ENCODE measurements around the gene SLC5A10. TPM values are rescaled to one million over a fixed set of nuclear protein-coding genes. Genes with fewer than 3 reads are reported as not detected.

SLC5A10 gene
- polyA plus RNA-seq, 1 donor from 2014 or later, result not detected

DNA sequence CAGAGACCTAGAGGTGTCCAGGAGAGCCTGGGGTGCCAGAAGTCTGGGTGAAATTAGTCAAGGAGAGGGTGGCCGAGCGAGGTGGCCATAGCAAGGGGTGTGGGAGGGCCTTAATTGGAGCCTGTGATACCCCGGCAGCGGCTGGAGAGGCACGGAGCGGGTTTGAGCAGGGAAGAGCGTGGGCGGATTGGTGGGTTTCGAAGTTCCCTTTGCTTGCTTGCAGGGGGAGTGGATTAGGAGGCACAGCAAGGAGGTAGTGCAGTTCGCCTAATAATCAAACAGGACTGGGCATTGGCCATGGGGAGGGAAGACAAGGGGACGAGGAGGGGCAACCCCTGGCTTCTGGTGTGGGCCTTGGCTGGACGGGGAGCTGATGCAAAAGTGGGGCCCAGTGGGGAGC lies 58.0 kb downstream of the SLC5A10 start:
- Histone ChIP-seq H3K27me3 (ENCODE audit: insufficient read depth, low read depth, low read length) (peaks cover 3% of the 10 kb centered on the region), H3K27ac (ENCODE audit: low read length) (no peak overlapping the region), H3K79me2 (replicated peaks; ENCODE audit: insufficient read depth, low read length) (no peaks in the 10 kb centered on the region), H4K20me1 (ENCODE audit: insufficient read depth) (no peaks in the 10 kb centered on the region), H3K9me3 (ENCODE audit: low read length) (peaks cover 6% of the 10 kb centered on the region), H3K4me2 (ENCODE audit: low read length) (no peak overlapping the region), H3K9me2 (ENCODE audit: insufficient read depth, low read length) (no peaks in the 10 kb centered on the region), H3K9ac (ENCODE audit: low read length) (no peak overlapping the region), H2AFZ (ENCODE audit: low read depth, low read length) (no peak overlapping the region), H3K36me3 (ENCODE audit: insufficient read depth, low read length) (no peaks in the 10 kb centered on the region), H3K4me3 (ENCODE audit: low read length) (no peak overlapping the region), H3F3A (ENCODE audit: insufficient read depth, low read length, poor library complexity, severe bottlenecking) (no peaks in the 10 kb centered on the region)
- TF ChIP-seq, protein P1, sequence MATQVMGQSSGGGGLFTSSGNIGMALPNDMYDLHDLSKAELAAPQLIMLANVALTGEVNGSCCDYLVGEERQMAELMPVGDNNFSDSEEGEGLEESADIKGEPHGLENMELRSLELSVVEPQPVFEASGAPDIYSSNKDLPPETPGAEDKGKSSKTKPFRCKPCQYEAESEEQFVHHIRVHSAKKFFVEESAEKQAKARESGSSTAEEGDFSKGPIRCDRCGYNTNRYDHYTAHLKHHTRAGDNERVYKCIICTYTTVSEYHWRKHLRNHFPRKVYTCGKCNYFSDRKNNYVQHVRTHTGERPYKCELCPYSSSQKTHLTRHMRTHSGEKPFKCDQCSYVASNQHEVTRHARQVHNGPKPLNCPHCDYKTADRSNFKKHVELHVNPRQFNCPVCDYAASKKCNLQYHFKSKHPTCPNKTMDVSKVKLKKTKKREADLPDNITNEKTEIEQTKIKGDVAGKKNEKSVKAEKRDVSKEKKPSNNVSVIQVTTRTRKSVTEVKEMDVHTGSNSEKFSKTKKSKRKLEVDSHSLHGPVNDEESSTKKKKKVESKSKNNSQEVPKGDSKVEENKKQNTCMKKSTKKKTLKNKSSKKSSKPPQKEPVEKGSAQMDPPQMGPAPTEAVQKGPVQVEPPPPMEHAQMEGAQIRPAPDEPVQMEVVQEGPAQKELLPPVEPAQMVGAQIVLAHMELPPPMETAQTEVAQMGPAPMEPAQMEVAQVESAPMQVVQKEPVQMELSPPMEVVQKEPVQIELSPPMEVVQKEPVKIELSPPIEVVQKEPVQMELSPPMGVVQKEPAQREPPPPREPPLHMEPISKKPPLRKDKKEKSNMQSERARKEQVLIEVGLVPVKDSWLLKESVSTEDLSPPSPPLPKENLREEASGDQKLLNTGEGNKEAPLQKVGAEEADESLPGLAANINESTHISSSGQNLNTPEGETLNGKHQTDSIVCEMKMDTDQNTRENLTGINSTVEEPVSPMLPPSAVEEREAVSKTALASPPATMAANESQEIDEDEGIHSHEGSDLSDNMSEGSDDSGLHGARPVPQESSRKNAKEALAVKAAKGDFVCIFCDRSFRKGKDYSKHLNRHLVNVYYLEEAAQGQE (IDR thresholded peaks at IDR 0.05; ENCODE audit: borderline replicate concordance), result no peak
- TF ChIP-seq, protein P2, sequence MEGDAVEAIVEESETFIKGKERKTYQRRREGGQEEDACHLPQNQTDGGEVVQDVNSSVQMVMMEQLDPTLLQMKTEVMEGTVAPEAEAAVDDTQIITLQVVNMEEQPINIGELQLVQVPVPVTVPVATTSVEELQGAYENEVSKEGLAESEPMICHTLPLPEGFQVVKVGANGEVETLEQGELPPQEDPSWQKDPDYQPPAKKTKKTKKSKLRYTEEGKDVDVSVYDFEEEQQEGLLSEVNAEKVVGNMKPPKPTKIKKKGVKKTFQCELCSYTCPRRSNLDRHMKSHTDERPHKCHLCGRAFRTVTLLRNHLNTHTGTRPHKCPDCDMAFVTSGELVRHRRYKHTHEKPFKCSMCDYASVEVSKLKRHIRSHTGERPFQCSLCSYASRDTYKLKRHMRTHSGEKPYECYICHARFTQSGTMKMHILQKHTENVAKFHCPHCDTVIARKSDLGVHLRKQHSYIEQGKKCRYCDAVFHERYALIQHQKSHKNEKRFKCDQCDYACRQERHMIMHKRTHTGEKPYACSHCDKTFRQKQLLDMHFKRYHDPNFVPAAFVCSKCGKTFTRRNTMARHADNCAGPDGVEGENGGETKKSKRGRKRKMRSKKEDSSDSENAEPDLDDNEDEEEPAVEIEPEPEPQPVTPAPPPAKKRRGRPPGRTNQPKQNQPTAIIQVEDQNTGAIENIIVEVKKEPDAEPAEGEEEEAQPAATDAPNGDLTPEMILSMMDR (IDR thresholded peaks at IDR 0.05; ENCODE audit: poor library complexity, severe bottlenecking), result no peak
- TF ChIP-seq POLR2AphosphoS5 (IDR thresholded peaks at IDR 0.05), result no peak
- TF ChIP-seq MXI1 (conservative IDR thresholded peaks at IDR 0.05; ENCODE audit: poor library complexity, severe bottlenecking), result no peak
- no peak for TF ChIP-seq EP300 (conservative IDR thresholded peaks at IDR 0.05; ENCODE audit: poor library complexity, severe bottlenecking)
- TF ChIP-seq TAF1 (IDR thresholded peaks at IDR 0.05; ENCODE audit: low read depth), result no peak
- no peak for TF ChIP-seq SMC3 (conservative IDR thresholded peaks at IDR 0.05; ENCODE audit: poor library complexity)
- TF ChIP-seq RAD21 (conservative IDR thresholded peaks at IDR 0.05), result no peak
- TF ChIP-seq EZH2 (IDR thresholded peaks at IDR 0.05; ENCODE audit: borderline replicate concordance, insufficient read depth, low read length, poor library complexity, severe bottlenecking), result no peak

DNA sequence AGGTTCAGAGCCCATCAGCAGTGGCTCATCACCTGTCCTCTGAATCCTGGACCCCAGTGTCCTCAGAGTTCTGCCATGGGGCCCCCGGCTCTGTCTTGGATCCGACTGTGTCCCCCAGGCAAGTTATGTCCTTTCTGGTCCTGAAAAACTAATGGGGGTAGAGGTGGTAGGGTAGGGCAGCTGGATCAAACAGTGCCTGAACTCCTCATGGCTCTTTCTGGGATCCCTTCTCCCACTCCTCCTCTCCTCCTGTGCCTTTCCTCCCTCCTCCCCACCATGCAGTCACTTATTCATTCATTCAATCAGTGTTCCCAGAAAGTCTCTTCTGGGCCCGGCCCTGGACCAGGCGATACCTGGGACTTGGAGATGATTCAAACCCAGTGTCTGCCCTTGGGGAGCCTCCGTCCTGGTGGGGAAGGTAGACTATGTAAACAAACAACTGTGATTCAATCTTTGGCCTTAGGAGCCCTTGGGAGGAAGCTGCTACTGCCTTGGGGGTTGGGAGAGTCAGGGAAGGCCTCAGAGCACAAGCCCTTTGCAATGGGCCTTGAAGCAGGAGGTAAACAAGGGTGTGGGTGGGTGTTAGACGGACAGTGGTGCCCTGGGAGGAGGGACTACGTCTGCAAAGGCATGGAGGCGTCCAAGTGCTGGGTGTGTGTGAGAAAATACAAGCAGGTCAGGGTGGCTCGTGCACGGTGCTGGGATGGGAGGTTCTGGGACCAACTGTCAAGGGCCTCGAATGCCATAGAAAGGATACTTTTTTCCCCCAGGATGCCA lies 59.0 kb downstream of the SLC5A10 start:
- no peaks in the 10 kb centered on the region for H4K20me1 ChIP-seq (ENCODE audit: insufficient read depth)
- H3K27me3 ChIP-seq (ENCODE audit: insufficient read depth, low read depth, low read length), result no peaks in the 10 kb centered on the region
- no peaks in the 10 kb centered on the region for H3K79me2 ChIP-seq (replicated peaks; ENCODE audit: insufficient read depth, low read length)
- no peak overlapping the region for H3K9ac ChIP-seq (ENCODE audit: low read length)
- H3K27ac ChIP-seq (ENCODE audit: low read length), result no peak overlapping the region
- TF ChIP-seq, protein P1 (IDR thresholded peaks at IDR 0.05; ENCODE audit: borderline replicate concordance), result no peak
- TF ChIP-seq, protein P2 (IDR thresholded peaks at IDR 0.05; ENCODE audit: poor library complexity, severe bottlenecking), result no peak
- no peak for TF ChIP-seq TAF1 (IDR thresholded peaks at IDR 0.05; ENCODE audit: low read depth)
- no peak for TF ChIP-seq EZH2 (IDR thresholded peaks at IDR 0.05; ENCODE audit: borderline replicate concordance, insufficient read depth, low read length, poor library complexity, severe bottlenecking)
- no peak for TF ChIP-seq EP300 (conservative IDR thresholded peaks at IDR 0.05; ENCODE audit: poor library complexity, severe bottlenecking)
- no peak for TF ChIP-seq POLR2AphosphoS5 (IDR thresholded peaks at IDR 0.05)
- no peak for TF ChIP-seq SMC3 (conservative IDR thresholded peaks at IDR 0.05; ENCODE audit: poor library complexity)
- TF ChIP-seq MXI1 (conservative IDR thresholded peaks at IDR 0.05; ENCODE audit: poor library complexity, severe bottlenecking), result no peak
- peaks cover 6% of the 10 kb centered on the region for H3K9me3 ChIP-seq (ENCODE audit: low read length)
- no peak overlapping the region for H3K4me3 ChIP-seq (ENCODE audit: low read length)
- no peaks in the 10 kb centered on the region for H3F3A ChIP-seq (ENCODE audit: insufficient read depth, low read length, poor library complexity, severe bottlenecking)
- H2AFZ ChIP-seq (ENCODE audit: low read depth, low read length), result no peak overlapping the region
- no peaks in the 10 kb centered on the region for H3K36me3 ChIP-seq (ENCODE audit: insufficient read depth, low read length)
- H3K9me2 ChIP-seq (ENCODE audit: insufficient read depth, low read length), result no peaks in the 10 kb centered on the region
- H3K4me2 ChIP-seq (ENCODE audit: low read length), result no peak overlapping the region

Measured in neural cell (in vitro differentiated cells).